A673 (cell line): ENCODE results near the gene DLEC1. TPM values are rescaled to one million over a fixed set of nuclear protein-coding genes. Genes with fewer than 3 reads are reported as not detected.

ENCODE experiments used
- BruUV-seq: library from RNA; stranded (reverse); fragments of 400-500 nt; replicated peaks from 2 replicates; lab custom pipeline; 2021; lab: Mats Ljungman, UMichigan
- CTCF ChIA-PET: fragments of 300-600 bp; sonication (Branson Sonifier 250); formaldehyde crosslinking; loops from one replicate; lab custom pipeline; 2022; ENCODE audit warnings: antibody characterized with exemption; lab: Charles Lee
- POLR2A ChIA-PET: fragments of 300-600 bp; sonication (Branson Sonifier 250); formaldehyde crosslinking; loops from one replicate; lab custom pipeline; 2022; ENCODE audit warnings: antibody characterized with exemption; ENCODE audit not compliant: low non-redundant PET; lab: Charles Lee
- DNase-seq: peaks from one replicate; pipeline ENCODE4 v3.0.0-alpha.2; 2015; ENCODE audit warnings: low spot score
- H3K27ac ChIP-seq: fragments of 200-600 bp; sonication (generic); 2 replicates; pipeline ENCODE4 v1.5.1; 2016; ENCODE audit warnings: mixed run types, low read depth, mild to moderate bottlenecking, mixed read lengths, antibody characterized with exemption, low read length; ENCODE audit not compliant: poor library complexity, severe bottlenecking
- H3K27me3 ChIP-seq: fragments of 200-600 bp; sonication (generic); replicated peaks from 2 replicates; pipeline ENCODE4 v1.6.1; 2017; ENCODE audit warnings: mixed run types, low read depth, mild to moderate bottlenecking, mixed read lengths, antibody characterized with exemption, low read length; ENCODE audit not compliant: insufficient read depth, poor library complexity
- H3K36me3 ChIP-seq: fragments of 200-600 bp; sonication (generic); 2 replicates; pipeline ENCODE4 v1.6.1; 2016; ENCODE audit warnings: mixed run types, mild to moderate bottlenecking, mixed read lengths, antibody characterized with exemption, low read length; ENCODE audit not compliant: insufficient read depth, poor library complexity, severe bottlenecking
- H3K4me1 ChIP-seq: fragments of 200-600 bp; sonication (generic); 2 replicates; pipeline ENCODE4 v1.6.1; 2017; ENCODE audit warnings: mixed run types, mild to moderate bottlenecking, mixed read lengths, antibody characterized with exemption, low read length; ENCODE audit not compliant: insufficient read depth, poor library complexity, severe bottlenecking
- H3K4me3 ChIP-seq: fragments of 200-600 bp; sonication (generic); 2 replicates; pipeline ENCODE4 v1.5.1; 2016; ENCODE audit warnings: low read depth, mixed run types, mild to moderate bottlenecking, mixed read lengths, low read length; ENCODE audit not compliant: poor library complexity, severe bottlenecking
- H3K9me3 ChIP-seq: fragments of 200-600 bp; sonication (generic); 2 replicates; pipeline ENCODE4 v1.6.1; 2016; ENCODE audit warnings: mixed run types, low read depth, mild to moderate bottlenecking, mixed read lengths, antibody characterized with exemption, low read length; ENCODE audit not compliant: poor library complexity, severe bottlenecking
- EZH2 ChIP-seq: fragments of 200-600 bp; sonication (generic); IDR thresholded peaks from 2 replicates; pipeline ENCODE4 v1.6.1; 2017; ENCODE audit warnings: borderline replicate concordance, low read depth, mild to moderate bottlenecking, mixed read lengths, antibody characterized with exemption, low read length; ENCODE audit not compliant: poor library complexity, severe bottlenecking
- intact Hi-C: fragments of 100-400 bp; cut with micrococcal nuclease; formaldehyde crosslinking; loops from one replicate; pipeline ENCODE4 v1.10.0; 2022; ENCODE audit not compliant: unreplicated experiment
- total RNA-seq: library from RNA; stranded (reverse); gene quantifications from 2 replicates; pipeline ENCODE4 v1.2.3, GENCODE V29; 2021
- TF ChIP-seq, protein P1 (sequence below): fragments of 300-800, 200-600 bp; sonication (generic); conservative IDR thresholded peaks from 2 replicates; pipeline ENCODE4 v1.5.1; 2017; ENCODE audit warnings: low read depth, mild to moderate bottlenecking, antibody characterized with exemption, low read length, moderate library complexity, mixed read lengths

Gene DLEC1
- total RNA-seq, 1 experiment from 2014 or later = not detected

DNA sequence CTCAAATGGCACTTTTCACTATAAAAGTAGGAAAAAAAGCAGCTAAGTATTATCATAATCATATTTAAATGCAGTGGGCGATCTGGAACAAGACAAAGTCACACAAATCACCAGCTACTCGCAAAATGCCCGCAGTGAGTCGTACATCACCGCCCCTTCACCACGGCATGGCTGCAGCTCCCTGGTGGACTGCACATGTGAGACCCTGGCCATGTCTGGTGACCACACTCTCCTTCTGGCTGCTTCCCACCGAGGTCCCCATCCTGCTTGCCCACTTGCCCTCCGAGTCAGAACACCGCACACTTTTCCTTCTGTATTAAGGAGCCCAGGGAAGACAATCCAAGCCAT is 59.3 kb downstream of the DLEC1 start:
- intact Hi-C loops = no loop called here
- Histone ChIP-seq H3K9me3 (no peaks in the 10 kb centered on the region), H3K27ac (no peak overlapping the region), H3K4me3 (no peak overlapping the region), H3K36me3 (no peaks in the 10 kb centered on the region), H3K27me3 (no peaks in the 10 kb centered on the region), H3K4me1 (no peaks in the 10 kb centered on the region)
- POLR2A ChIA-PET = no interaction called here
- no peak for DNase-seq
- CTCF ChIA-PET = no interaction called here
- BruUV-seq = no TSS peak
- no peak for TF ChIP-seq EZH2
- TF ChIP-seq, protein P1, sequence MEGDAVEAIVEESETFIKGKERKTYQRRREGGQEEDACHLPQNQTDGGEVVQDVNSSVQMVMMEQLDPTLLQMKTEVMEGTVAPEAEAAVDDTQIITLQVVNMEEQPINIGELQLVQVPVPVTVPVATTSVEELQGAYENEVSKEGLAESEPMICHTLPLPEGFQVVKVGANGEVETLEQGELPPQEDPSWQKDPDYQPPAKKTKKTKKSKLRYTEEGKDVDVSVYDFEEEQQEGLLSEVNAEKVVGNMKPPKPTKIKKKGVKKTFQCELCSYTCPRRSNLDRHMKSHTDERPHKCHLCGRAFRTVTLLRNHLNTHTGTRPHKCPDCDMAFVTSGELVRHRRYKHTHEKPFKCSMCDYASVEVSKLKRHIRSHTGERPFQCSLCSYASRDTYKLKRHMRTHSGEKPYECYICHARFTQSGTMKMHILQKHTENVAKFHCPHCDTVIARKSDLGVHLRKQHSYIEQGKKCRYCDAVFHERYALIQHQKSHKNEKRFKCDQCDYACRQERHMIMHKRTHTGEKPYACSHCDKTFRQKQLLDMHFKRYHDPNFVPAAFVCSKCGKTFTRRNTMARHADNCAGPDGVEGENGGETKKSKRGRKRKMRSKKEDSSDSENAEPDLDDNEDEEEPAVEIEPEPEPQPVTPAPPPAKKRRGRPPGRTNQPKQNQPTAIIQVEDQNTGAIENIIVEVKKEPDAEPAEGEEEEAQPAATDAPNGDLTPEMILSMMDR = no peak

DNA sequence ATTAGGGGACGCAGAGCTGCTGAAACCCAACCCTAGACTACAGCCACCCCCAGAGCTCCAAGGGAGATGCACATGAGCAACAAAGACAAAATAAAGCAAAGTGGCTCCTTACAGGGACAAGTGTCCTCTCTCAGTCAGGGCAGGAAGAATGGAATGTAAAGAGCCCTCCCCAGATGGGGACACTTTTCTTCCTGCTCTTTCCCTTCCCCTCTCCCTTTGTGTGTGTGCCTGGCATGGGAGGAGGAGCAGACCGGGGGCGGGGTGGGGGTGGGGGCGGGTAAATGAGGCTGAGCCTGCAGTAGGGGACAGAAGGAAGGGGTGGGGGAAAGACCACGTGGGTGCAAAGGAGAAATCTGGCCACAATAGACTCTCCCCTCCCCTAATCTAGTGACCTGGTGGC is 60.5 kb downstream of the DLEC1 start:
- TF ChIP-seq, protein P1 = no peak
- TF ChIP-seq EZH2 = no peak
- POLR2A ChIA-PET = no interaction called here
- BruUV-seq = no TSS peak
- H3K36me3 ChIP-seq = no peaks in the 10 kb centered on the region
- H3K27ac ChIP-seq = no peak overlapping the region
- intact Hi-C loops = no loop called here
- no peak overlapping the region for H3K4me3 ChIP-seq
- no peaks in the 10 kb centered on the region for H3K4me1 ChIP-seq
- H3K27me3 ChIP-seq = no peaks in the 10 kb centered on the region
- H3K9me3 ChIP-seq = no peaks in the 10 kb centered on the region
- DNase-seq = no peak
- CTCF ChIA-PET = no interaction called here

- no peak overlapping the region for H3K4me3 ChIP-seq
- H3K27ac ChIP-seq = no peak overlapping the region
- no TSS peak for BruUV-seq
- ChIA-PET POLR2A (no interaction called here), CTCF (no interaction called here)
- H3K36me3 ChIP-seq = no peaks in the 10 kb centered on the region
- intact Hi-C loops = no loop called here
- no peaks in the 10 kb centered on the region for H3K9me3 ChIP-seq
- H3K27me3 ChIP-seq = no peaks in the 10 kb centered on the region
- DNase-seq = no peak
- no peaks in the 10 kb centered on the region for H3K4me1 ChIP-seq
- TF ChIP-seq, protein P1 = no peak
- TF ChIP-seq EZH2 = no peak
Measured at GRCh38 chr3:38100498-38100897, 61.5 kb downstream of the DLEC1 start.
